Raji (cell line): ENCODE measurements around the gene F2R.

Experiments
- POLR2A ChIP-seq: IDR thresholded peaks from 2 replicates; pipeline ENCODE4 v1.6.1; 2011; ENCODE audit warnings: low read depth, low read length, control low read depth; ENCODE audit not compliant: insufficient read depth

The F2R gene

DNA sequence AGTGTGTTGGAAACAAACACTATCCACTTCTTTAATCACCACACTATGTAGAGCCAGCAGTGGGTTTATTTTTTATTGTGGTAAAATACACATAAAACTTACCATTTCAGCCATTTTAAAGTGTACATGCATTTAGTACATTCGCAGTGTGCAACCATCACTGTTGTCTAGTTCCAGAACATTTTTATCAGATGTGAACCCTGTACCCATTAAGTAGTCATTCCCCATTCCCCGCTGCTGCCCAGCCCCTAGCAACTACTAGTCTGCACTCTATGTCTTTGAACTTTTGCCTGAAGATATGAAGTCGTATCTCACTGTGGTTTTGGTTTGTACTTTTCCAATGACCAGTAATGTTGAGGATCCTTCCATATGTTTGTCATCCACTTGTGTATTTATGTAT lies 30.2 kb upstream of the F2R start:
- no peak for TF ChIP-seq POLR2A

DNA sequence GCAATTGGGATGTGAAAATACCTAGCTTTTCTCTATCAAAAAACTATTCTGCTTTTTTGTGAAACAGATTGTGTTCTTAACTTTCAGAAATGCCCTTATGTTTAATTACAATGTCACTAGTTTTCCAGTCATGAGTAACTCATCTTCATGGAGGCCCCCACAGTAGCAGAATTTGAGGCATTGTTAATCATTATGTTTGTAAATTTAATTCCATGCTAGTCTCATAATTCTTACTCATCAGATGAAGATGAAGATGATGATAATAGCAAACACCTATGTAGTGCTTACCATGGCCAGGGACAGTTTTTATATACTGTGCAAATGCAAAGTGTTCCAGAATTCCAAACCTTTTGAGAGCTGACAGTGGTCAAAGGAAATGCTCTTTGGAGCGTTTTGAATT lies 27.7 kb upstream of the F2R start:
- no peak for TF ChIP-seq POLR2A

DNA sequence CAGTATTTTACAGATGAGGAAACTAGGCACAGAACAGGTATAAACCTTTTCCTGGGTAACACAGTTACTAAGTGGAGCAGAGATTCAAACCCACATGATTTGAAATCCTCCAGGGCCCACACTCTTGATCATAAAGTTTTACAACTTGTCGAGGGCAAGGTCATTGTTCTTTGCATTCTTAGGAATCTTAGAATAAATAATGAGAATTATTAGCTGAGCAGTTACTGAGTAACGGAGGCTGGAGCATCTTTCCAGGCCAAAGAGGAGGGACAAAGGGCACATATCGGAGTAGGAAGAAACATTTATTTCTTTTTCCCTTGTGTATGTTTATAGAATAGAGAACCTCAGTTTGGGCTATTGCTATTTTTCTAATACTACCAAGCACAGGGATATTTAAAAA lies 27.1 kb upstream of the F2R start:
- no peak for TF ChIP-seq POLR2A

DNA sequence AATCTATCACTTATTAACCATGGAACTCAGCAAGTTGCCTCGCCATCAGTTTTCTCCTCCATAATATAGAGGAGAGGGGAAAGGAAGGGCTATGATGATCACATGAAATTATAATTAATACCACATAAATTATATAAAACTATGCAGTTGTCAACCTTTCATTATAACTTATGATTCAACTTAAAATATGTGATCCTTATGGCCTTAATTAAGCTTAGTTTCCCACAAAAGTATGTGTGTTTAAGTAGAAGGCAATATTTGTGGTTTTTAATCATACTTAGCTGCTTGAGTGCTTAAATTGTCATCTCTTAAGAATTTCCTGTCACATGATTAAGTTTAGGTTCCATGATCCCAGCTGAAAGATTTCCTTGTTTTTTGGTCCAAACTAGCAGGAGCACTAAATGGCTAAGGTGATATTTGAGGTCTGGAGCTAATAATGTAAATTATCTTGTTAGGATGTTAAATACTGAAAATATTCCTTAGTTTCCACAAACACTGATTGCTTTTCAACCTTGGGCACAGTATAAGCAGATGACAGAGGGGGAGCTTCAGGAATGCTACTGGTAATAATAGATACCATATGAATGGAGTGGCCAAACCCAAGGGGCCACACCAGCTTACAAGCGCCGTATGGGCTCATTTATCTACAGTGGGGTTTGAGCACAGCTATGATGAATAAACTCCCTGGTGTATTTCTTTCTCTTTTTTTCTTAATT lies 26.4 kb upstream of the F2R start:
- TF ChIP-seq POLR2A, result no peak

DNA sequence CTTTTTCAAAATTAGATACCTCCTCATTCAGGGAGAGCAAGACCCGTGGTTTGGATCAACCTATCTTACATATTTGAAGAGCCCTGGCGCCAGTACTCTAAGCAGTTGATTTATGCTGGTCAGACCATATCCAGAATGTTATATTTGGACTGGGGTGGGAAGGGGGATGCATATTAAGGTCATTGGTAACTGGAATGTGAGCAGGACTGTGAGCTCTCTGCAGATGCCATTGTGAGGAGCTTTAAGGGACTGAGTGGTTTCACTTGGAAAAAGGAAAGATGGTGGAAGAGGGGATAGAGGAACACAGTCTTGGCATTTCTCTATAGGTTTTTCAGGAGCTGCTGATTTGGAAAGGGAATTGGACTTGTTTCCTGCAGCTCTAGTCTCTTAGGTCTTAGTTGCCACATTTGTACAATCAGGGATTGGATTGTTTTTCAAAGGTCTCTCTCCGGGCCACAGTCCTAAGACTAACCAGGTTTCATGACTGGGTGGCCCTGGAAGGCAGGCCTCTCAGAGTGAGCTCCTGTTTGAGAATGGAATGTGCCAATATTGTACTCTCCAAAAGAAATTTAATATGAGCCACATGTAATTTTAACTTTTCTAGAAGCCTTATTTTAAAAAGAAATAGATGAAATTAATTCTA lies 25.8 kb upstream of the F2R start:
- no peak for TF ChIP-seq POLR2A

DNA sequence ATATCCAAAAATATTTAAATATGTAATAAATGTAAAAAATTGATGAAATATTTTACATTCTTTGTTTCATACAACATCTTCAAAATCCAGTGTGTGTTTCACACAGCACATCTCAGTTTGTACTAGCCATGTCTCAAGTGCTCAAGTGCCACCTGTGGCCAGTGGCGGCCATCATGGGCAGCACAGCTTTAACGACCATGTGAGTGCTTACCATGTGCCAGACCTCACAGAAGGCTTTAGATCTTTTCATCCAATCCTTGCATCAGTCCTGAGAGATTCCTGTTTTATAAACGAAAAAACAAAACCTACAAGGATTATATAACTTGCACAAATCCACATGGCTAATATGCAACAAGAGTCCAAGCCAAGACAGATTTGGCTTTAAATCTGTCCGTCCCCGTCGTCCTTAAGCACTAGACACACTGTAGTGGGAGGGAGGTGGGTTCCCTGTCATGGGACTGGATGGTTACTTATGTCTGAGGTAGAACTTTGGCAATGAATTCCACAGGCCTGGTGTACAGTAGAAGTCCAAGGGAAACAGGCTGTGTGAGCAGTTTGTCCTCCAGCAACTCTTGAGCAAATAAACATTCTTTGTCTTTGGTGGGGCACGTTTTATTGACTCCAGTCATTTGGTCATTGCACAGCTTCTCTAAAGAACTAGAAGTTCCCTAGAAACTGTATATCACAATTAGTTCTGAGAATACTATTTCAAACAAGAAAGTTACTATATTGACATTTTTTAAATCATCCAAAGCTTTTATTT lies 25.0 kb upstream of the F2R start:
- TF ChIP-seq POLR2A, result no peak

DNA sequence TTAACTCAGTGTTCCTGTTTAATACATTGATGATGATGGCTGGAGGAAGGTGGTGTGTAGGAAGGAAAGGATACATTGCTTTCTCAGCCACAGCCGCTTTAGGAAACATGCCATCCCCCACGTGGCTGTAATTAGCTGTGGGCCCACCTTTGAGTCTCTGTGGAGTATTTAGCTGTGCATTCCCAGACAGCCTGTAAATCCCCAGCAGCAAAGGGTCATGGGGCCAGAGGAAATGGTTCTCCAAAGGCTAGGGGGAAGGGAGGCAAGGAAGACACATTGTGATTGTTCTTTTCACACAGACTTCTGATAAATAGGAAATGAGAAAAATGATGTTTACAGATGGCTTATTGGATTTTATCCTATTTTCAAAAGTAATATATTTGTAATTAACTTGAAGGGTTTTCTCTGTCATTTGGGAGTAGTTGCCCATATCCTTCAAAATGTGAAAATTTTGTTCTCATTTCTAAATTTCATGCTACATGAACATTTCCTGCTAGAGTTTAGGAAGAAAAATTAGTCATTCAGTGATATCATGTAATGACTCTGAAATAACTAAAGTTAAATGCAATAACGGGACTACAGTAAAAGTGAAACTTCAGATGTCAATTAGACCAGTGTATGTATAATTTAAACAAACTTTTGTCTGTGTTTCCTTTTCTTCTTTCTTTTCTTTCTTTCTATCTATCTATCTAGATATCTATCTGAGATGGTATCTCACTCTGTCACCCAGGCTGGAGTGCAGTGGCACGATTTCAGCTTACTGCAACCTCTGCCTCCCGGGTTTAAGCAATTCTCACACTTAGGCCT lies 24.3 kb upstream of the F2R start:
- TF ChIP-seq POLR2A, result no peak

DNA sequence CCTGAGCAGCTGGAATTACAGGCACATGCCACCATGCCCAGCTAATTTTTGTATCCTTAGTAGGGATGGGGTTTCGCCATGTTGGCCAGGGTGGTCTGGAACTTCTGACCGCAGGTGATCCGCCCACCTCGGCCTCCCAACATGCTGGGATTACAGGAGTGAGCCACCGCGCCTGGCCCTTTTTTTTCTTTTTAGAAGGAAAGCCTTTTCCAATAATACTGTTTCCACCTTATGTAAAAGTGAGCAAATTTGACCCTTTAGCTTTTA lies 23.7 kb upstream of the F2R start:
- TF ChIP-seq POLR2A, result no peak

DNA sequence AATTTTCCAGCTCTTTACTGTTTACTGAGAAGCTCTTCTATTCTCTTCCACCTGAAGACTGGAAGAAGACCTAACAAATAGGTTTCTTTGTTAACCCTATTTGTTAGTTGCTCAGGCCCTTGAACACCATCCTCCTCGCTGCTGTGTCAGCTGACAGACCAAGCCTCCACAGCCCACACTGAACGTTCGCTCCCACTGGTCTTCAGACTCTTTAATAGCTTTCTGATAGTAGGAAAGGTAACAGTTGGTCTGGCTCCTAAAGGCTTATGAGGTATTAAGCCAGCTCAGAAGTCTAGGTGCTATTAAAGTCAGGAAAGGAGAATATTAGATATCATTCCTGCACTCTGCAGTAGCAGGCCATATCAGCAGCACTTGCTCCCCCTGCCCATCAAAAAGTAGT lies 23.3 kb upstream of the F2R start:
- no peak for TF ChIP-seq POLR2A

DNA sequence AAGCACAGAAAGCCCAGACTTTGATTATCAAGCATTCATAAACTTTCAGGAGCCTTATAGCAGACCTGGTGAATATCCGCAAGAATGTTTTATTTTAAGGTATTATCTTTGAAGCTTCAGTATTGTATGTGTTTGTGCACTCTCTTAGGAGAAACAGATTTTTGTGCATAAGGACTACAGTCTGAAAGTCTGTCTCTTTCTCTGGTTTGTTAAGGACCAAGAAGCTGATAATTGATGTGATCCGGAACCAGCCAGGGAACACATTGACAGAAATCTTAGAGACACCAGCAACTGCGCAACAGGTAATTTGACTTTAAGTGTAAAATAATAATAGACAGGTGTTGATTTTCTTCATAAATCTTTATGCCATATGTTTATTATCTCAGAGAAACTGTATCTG lies 22.8 kb upstream of the F2R start:
- no peak for TF ChIP-seq POLR2A

DNA sequence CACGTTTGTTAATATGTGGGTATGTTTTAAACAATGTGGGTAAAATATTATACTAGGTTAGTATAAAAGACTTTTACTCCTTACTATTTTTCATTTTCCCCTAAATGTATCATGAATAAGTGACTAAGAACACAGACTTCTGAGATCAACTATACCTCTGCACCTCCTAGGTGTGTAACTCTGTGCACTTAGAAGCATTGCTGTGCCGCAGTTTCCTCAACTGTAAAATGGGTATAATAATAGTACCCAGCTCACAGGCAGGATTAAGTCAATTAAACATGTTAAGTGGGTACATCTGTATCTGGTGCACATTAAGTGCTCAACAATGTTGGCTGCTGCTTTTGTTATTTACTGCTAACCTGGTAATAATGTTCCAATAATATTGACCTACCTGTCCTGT lies 21.6 kb upstream of the F2R start:
- no peak for TF ChIP-seq POLR2A

DNA sequence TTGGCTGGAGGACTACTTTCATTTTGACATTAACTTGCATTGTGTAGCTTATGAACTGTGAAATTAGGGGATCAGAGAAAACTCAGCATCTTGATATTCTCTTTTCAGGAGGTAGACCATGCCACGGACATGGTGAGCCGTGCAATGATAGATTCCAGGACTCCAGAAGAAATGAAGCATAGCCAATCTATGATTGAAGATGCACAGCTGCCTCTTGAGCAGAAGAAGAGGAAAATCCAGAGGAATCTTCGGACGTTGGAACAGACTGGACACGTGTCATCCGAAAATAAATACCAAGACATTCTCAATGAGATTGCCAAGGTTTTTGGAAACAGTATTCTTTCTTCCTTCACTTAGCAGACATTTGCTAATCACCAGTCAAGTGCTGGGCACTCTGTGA lies 20.6 kb upstream of the F2R start:
- no peak for TF ChIP-seq POLR2A

DNA sequence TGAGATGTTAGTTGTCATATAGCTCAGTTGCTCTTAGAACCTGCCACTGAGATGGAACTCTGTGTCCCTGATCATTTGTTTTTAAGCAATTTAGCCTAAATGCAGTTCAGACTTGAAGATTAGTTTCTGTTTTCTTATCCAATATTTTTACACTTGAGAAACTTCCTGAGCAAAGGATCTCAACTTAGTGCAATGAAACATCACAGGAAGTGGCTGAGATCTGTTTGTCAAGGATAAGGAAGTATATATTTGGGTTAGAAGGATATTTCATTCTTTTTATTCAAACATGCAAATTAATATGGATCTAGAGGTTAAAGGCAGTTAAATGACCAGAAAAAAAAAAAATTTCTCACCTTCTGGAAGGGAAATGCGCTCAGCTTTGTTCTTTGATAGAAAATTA lies 19.7 kb upstream of the F2R start:
- no peak for TF ChIP-seq POLR2A

DNA sequence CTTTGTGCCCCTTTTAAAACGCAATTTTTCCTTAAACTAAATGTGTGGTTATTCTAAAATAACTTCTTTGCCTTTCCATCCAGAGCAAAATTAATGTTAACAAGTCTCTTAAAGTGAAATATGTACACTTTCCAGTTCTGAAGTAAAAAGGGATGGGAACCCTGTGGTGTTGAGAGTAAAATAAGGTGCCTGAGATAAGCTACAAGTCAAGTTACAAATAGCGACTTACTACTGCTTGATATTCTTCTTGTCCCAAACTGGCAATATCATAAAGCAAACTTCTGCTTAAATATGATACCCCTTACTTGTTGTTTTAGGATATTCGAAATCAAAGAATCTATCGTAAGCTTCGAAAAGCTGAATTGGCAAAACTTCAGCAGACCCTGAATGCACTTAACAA lies 18.3 kb upstream of the F2R start:
- TF ChIP-seq POLR2A, result no peak

DNA sequence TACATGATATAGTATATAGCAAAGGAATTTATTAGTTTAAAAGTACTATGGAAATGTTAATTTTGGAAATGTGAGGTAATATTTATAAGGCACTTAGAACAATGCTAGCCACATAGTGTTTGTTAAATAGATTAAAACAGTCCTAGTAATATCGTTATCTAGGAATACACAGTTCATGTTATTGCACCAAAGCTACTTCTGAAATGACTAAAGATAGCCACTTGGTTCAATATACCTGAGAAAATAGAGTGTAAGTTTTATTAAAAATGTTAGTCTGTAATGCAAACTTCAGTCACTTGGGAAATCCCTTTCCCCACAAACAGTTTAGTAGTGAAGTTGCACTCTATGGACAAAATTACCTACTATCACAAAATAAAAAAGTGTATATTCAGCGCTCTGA lies 15.4 kb upstream of the F2R start:
- TF ChIP-seq POLR2A, result no peak

DNA sequence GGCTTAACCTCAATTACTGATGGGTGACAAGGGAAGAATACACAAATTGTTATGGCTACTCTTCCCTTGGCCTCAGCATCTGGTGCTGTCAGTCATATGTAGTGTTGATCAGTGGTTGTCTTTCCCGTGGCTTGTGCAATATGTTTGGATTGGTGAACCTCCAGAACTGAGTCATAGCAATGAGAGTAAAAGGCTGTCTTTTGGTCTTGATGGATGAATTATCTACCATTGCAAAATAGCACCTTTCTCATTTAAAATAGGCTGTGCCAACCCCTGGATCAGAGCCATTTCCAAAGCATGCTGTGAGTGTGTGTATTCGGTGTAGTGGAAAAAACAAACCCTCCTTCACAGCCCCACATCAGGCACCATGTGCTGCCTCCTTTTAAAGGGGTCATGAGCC lies 14.6 kb upstream of the F2R start:
- TF ChIP-seq POLR2A, result no peak
